ENCODE results near the gene CFAP300. TPM values are rescaled to one million over a fixed set of nuclear protein-coding genes. Genes with fewer than 3 reads are reported as not detected.

The CFAP300 gene
- total and polyA plus RNA-seq, 2 donors (not counting 1 experiment from before 2014, with no cell fraction given), result not detected

- TF ChIP-seq EZH2 (IDR thresholded peaks at IDR 0.05; ENCODE audit: borderline replicate concordance, insufficient read depth, low read depth, low read length, poor library complexity, severe bottlenecking), result no peak
- TF ChIP-seq, protein P1, sequence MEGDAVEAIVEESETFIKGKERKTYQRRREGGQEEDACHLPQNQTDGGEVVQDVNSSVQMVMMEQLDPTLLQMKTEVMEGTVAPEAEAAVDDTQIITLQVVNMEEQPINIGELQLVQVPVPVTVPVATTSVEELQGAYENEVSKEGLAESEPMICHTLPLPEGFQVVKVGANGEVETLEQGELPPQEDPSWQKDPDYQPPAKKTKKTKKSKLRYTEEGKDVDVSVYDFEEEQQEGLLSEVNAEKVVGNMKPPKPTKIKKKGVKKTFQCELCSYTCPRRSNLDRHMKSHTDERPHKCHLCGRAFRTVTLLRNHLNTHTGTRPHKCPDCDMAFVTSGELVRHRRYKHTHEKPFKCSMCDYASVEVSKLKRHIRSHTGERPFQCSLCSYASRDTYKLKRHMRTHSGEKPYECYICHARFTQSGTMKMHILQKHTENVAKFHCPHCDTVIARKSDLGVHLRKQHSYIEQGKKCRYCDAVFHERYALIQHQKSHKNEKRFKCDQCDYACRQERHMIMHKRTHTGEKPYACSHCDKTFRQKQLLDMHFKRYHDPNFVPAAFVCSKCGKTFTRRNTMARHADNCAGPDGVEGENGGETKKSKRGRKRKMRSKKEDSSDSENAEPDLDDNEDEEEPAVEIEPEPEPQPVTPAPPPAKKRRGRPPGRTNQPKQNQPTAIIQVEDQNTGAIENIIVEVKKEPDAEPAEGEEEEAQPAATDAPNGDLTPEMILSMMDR (IDR thresholded peaks at IDR 0.05), result no peak
- Histone ChIP-seq H3K4me2 (replicated peaks; ENCODE audit: low read depth, low read length, poor library complexity, severe bottlenecking) (no peak overlapping the region), H3K27me3 (replicated peaks in 1 of 4; ENCODE audit: control extremely low read depth in 1 of 4, control insufficient read depth in 3 of 4, insufficient read depth in 4 of 4, low read length in 3 of 4) (peaks cover 0 to 21% (median 12%) of the 10 kb centered on the region in 4 experiments), H2AFZ (ENCODE audit: insufficient read depth, low read depth, low read length, poor library complexity, severe bottlenecking) (no peak overlapping the region), H3K4me1 (ENCODE audit: control insufficient read depth in 2 of 2, insufficient read depth in 2 of 2, low read length in 2 of 2) (peaks cover 8% of the 10 kb centered on the region in 2 donors), H3K4me3 (ENCODE audit: control extremely low read depth in 1 of 5, extremely low read depth in 1 of 5, insufficient read depth in 1 of 5, low read depth in 2 of 5, low read length in 4 of 5) (no peak overlapping the region), H4K20me1 (ENCODE audit: control insufficient read depth, insufficient read depth, low read length, poor library complexity, severe bottlenecking) (no peaks in the 10 kb centered on the region), H3K9me3 (ENCODE audit: control extremely low read depth in 1 of 3, control insufficient read depth in 2 of 3, insufficient read depth in 1 of 3, low read length in 2 of 3) (peaks cover 0 to 10% (median 0%) of the 10 kb centered on the region in 3 donors), H3K9ac (ENCODE audit: low read length) (no peak overlapping the region), H3K36me3 (replicated peaks in 1 of 2; ENCODE audit: control extremely low read depth in 1 of 2, control insufficient read depth in 1 of 2, extremely low read depth in 1 of 2, insufficient read depth in 2 of 2, low read length in 1 of 2) (no peaks in the 10 kb centered on the region), H3K79me2 (ENCODE audit: control insufficient read depth, insufficient read depth, low read length) (no peaks in the 10 kb centered on the region), H3K27ac (ENCODE audit: low read length in 2 of 2) (no peak overlapping the region)
- intact Hi-C loops (cut with micrococcal nuclease), result no loop called here
- H3K4me1 Mint-ChIP-seq, result peaks cover 9% of the 10 kb centered on the region
- no peaks in the 10 kb centered on the region for H3K9me3 Mint-ChIP-seq (ENCODE audit: insufficient read depth)
- CTCF ChIA-PET, result no interaction called here
- H3K27ac Mint-ChIP-seq, result no peak overlapping the region
- WGBS (ENCODE audit: insufficient coverage), result 100% methylated on average over 3 of the region's 5 CpGs
- H3K27me3 Mint-ChIP-seq, result peaks cover 42% of the 10 kb centered on the region
- no peak for ATAC-seq (ENCODE audit: low read depth)
- DNase-seq, result no peak
- H3K4me3 Mint-ChIP-seq, result no peak overlapping the region
- POLR2A ChIA-PET, result no interaction called here
These were observed 3.8 kb downstream of the CFAP300 start for GRCh38 chr11:102050927-102051575.

GRCh38 chr11:102061276-102061675 is 14.0 kb downstream of the CFAP300 start:
- Histone ChIP-seq H2AFZ (ENCODE audit: insufficient read depth, low read depth, low read length, poor library complexity, severe bottlenecking) (no peak overlapping the region), H3K79me2 (ENCODE audit: control insufficient read depth, insufficient read depth, low read length) (no peaks in the 10 kb centered on the region), H3K4me1 (ENCODE audit: control insufficient read depth in 2 of 2, insufficient read depth in 2 of 2, low read length in 2 of 2) (no peaks in the 10 kb centered on the region), H3K4me2 (replicated peaks; ENCODE audit: low read depth, low read length, poor library complexity, severe bottlenecking) (no peak overlapping the region), H4K20me1 (ENCODE audit: control insufficient read depth, insufficient read depth, low read length, poor library complexity, severe bottlenecking) (no peaks in the 10 kb centered on the region), H3K36me3 (replicated peaks in 1 of 2; ENCODE audit: control extremely low read depth in 1 of 2, control insufficient read depth in 1 of 2, extremely low read depth in 1 of 2, insufficient read depth in 2 of 2, low read length in 1 of 2) (no peaks in the 10 kb centered on the region), H3K4me3 (ENCODE audit: control extremely low read depth in 1 of 5, extremely low read depth in 1 of 5, insufficient read depth in 1 of 5, low read depth in 2 of 5, low read length in 4 of 5) (no peak overlapping the region), H3K27ac (ENCODE audit: low read length in 2 of 2) (no peak overlapping the region), H3K9ac (ENCODE audit: low read length) (no peak overlapping the region), H3K9me3 (ENCODE audit: control extremely low read depth in 1 of 3, control insufficient read depth in 2 of 3, insufficient read depth in 1 of 3, low read length in 2 of 3) (no peaks in the 10 kb centered on the region), H3K27me3 (replicated peaks in 1 of 4; ENCODE audit: control extremely low read depth in 1 of 4, control insufficient read depth in 3 of 4, insufficient read depth in 4 of 4, low read length in 3 of 4) (no peaks in the 10 kb centered on the region)
- ChIA-PET POLR2A (no interaction called here), CTCF (interaction anchor here (1.4 kb wide), 1 partner anchor 200 kb away, joined by 3 read pairs; no protein-coding TSS in a partner anchor)
- H3K4me1 Mint-ChIP-seq, result no peaks in the 10 kb centered on the region
- DNase-seq (no peak), ATAC-seq (ENCODE audit: low read depth) (no peak)
- peaks cover 20% of the 10 kb centered on the region for H3K27me3 Mint-ChIP-seq
- TF ChIP-seq, protein P1 (IDR thresholded peaks at IDR 0.05), result no peak
- no peak for TF ChIP-seq EZH2 (IDR thresholded peaks at IDR 0.05; ENCODE audit: borderline replicate concordance, insufficient read depth, low read depth, low read length, poor library complexity, severe bottlenecking)
- no peak overlapping the region for H3K27ac Mint-ChIP-seq
- no peak overlapping the region for H3K4me3 Mint-ChIP-seq
- no CpG with 5 or more reads among the region's 2 CpGs for WGBS (ENCODE audit: insufficient coverage)
- intact Hi-C loops (cut with micrococcal nuclease), result no loop called here
- H3K9me3 Mint-ChIP-seq (ENCODE audit: insufficient read depth), result no peaks in the 10 kb centered on the region

Measured in B cell (primary cell).